ENCODE measurements around the gene NEK7. TPM values are rescaled to one million over a fixed set of nuclear protein-coding genes. Genes with fewer than 3 reads are reported as not detected.

NEK7 gene
- total RNA-seq, 1 experiment from 2014 or later, result 46.1 TPM

GRCh38 chr1:198350456-198350855 lies 193.7 kb downstream of the NEK7 start:
- DNase-seq (ENCODE audit: low read depth), result no peak

DNA sequence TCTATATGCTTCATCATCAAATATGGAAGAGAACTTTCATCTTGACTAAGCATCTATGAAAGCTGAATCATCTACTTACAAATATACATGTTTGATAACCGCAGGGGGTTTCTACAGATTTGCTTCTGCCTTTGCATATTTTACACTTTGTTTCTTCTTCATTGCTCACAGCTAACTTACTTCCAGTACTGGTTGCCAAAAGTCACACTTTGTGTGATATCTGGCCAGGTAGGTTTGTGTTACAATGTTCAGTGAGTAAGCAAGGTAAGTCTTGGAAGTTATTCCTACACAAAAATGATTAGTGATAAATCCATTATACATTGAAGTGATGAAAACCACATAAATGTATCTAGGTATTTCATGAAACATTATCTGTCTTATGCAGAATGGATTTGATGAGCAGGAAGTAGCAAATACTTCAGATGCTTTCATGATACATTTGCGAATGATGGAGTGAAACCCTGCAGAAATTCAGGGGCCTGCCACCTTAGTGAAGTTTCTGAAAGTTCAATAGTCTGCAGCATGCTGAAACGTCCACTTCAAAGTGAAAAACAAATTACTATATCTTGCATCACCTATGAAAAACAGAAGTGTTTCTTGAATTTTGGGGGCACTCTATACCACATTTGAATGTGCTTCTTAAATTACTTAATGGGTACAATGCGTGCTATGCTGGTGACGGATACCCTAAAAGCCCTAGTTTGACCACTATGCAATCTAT lies 196.3 kb downstream of the NEK7 start:
- DNase-seq (ENCODE audit: low read depth), result no peak

DNA sequence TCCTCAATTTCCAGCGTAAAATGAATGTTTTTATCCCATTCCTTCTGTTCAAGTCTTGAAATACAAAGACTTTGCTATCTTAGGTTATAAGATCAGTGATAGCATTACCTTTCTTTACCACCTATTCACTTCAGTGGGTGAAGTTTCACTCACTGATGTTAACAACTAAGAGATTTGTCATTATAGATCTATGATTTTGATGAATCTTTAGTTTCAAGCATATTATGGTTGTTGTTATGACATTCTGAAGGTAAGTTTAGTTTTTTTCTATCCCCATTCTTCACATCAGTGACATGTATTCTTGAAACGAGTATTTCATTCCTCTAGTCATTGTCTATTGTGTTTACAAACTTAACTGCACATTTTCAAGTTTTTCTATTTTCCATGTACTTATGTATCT lies 201.1 kb downstream of the NEK7 start:
- no peak for DNase-seq (ENCODE audit: low read depth)

- no peak for DNase-seq (ENCODE audit: low read depth)
Measured at GRCh38 chr1:198359024-198359653, 202.3 kb downstream of the NEK7 start.

- no peak for DNase-seq (ENCODE audit: low read depth)
Measured at GRCh38 chr1:198360208-198360729, 203.5 kb downstream of the NEK7 start.

- DNase-seq (ENCODE audit: low read depth), result no peak
Measured at GRCh38 chr1:198361237-198361767, 204.5 kb downstream of the NEK7 start.

- no peak for DNase-seq (ENCODE audit: low read depth)
Measured at GRCh38 chr1:198363625-198364151, 206.9 kb downstream of the NEK7 start.

DNA sequence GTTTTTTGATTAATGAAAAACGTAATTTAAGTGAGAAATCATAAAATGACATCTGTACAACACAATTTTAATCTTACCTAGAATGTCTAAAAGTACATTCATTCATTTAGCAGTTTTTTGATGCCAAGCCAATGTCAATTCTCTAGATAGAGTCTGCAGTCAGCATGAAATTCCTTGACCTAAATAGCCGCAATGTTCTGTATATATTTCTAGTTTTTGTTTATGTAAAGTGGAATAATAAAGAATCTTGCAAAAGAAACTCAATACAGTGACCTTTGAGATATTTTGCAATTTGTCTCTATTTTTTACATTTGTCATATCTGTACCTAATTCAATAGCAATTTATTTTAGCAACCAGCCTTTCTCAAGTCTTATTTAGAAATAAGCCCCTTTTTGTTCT lies 207.7 kb downstream of the NEK7 start:
- DNase-seq (ENCODE audit: low read depth), result no peak

- DNase-seq (ENCODE audit: low read depth), result no peak
Measured at GRCh38 chr1:198367296-198367695, 210.5 kb downstream of the NEK7 start.

GRCh38 chr1:198370996-198371395 lies 214.2 kb downstream of the NEK7 start:
- DNase-seq (ENCODE audit: low read depth), result no peak

Other genes starting within 250 kb of the NEK7 start
- gene LHX9, start 239.6 kb upstream of the NEK7 start, total RNA-seq (2014; rRNA removed; shearing (Covaris generic)), result 0.17 and 0.42 TPM in 2 replicates

Measured in Daoy (cell line).